ENCODE measurements around the gene SEC61A2. TPM values are rescaled to one million over a fixed set of nuclear protein-coding genes. Genes with fewer than 3 reads are reported as not detected.
"Not testable (repeated sequence)": the region's sequence is repeated elsewhere in the genome, so short reads cannot be mapped to it uniquely, and the experiment has no call there.

SEC61A2 gene
- total RNA-seq, 2 donors from 2014 or later = 2.9 to 13.5 TPM

DNA sequence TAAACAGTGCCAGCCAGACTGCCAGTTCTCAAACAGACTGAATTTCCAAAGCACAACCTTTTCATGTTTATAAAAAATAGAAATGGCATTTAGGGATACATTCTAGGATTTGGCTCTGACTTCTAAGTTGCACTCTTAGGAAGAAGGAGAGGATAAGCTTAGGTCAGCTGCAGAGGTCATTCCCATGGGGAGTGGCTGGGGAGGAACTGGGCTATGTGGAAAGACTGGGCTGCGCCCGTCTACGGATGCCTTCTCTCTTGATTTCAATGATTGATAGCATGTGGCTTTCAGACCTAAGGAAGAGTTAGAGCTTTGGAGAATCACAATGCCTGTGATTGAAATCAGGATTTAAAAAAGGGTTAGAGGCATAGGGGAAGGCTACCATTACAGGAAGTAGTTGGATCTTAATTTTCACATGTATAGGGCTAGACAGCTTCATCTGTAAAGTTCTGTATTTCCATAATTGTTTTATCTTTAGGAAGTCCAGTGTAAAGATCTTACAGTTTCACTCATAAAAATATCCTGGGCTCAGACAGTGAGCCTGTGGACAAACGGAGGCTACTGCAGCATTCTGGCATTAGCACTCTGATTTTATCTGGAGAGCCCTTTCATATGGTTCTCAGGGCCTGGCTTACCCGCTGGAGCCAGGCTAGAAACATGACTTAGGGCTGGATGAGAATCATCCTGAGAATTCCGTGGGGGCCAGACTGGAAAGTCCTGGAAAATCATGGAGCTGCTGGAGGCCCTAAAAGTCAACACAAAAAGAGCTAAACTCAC, 36.7 kb downstream of the SEC61A2 start:
- H3K4me3 ChIP-seq = no peak overlapping the region
- H3K27me3 ChIP-seq (replicated peaks; ENCODE audit: insufficient read depth) = no peaks in the 10 kb centered on the region
- intact Hi-C loops (cut with DNase I) = no loop called here
- WGBS = 69% methylated on average over 6 of the region's 6 CpGs
- no peak for DNase-seq (ENCODE audit: low spot score)
- TF ChIP-seq POLR2AphosphoS5 (IDR thresholded peaks at IDR 0.05) = no peak
- TF ChIP-seq, protein P1, sequence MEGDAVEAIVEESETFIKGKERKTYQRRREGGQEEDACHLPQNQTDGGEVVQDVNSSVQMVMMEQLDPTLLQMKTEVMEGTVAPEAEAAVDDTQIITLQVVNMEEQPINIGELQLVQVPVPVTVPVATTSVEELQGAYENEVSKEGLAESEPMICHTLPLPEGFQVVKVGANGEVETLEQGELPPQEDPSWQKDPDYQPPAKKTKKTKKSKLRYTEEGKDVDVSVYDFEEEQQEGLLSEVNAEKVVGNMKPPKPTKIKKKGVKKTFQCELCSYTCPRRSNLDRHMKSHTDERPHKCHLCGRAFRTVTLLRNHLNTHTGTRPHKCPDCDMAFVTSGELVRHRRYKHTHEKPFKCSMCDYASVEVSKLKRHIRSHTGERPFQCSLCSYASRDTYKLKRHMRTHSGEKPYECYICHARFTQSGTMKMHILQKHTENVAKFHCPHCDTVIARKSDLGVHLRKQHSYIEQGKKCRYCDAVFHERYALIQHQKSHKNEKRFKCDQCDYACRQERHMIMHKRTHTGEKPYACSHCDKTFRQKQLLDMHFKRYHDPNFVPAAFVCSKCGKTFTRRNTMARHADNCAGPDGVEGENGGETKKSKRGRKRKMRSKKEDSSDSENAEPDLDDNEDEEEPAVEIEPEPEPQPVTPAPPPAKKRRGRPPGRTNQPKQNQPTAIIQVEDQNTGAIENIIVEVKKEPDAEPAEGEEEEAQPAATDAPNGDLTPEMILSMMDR (IDR thresholded peaks at IDR 0.05) = no peak
- no peak for TF ChIP-seq POLR2A (IDR thresholded peaks at IDR 0.05)
- H3K27ac ChIP-seq = no peak overlapping the region
- peaks cover 0 to 5% of the 10 kb centered on the region in 2 donors for H3K36me3 ChIP-seq
- H3K9me3 ChIP-seq = no peaks in the 10 kb centered on the region
- no peaks in the 10 kb centered on the region for H3K4me1 ChIP-seq (replicated peaks)

DNA sequence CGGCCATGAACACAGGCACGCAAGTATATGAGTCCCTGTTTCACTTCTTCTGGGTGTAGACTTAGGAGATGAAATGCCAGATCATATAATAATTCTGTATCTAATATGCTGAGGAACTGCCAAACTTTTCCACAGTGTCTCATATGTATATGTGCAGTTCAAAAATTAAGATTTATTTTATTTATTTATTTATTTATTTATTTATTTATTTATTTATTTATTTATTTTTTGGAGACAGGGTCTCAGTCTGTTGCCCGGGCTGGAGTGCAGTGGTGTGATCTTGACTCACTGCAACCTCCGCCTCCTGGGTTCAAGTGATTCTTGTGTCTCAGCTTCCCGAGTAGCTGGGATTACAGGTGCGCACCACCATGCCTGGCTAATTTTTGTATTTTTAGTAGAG, 42.0 kb downstream of the SEC61A2 start:
- intact Hi-C loops (cut with DNase I); H3K36me3 ChIP-seq; H3K4me3 ChIP-seq; H3K27ac ChIP-seq; H3K9me3 ChIP-seq; H3K27me3 ChIP-seq (replicated peaks; ENCODE audit: insufficient read depth); H3K4me1 ChIP-seq (replicated peaks); DNase-seq (ENCODE audit: low spot score): not testable (repeated sequence)
- WGBS = 97% methylated on average over 6 of the region's 6 CpGs

DNA sequence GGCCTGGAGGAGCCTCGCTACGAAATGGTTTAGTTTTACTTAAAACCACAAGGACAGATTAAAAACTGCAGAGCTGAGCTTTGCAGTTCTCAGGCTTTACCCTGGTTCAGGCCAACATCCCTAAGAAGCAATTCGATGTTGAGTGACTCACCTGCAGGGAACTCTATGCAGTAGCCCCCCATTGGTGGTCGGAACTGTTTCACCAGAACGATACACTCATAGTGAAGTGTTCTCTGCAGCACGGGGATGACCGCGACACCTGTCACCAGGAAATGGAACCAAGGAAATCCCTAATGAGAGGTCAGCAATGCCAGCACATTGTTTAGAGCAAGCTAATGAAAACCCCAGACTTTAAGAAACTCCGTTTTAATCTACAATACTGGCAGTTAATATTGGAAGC, 48.2 kb downstream of the SEC61A2 start:
- WGBS = 89% methylated on average over 9 of the region's 9 CpGs
- no peak overlapping the region for H3K27ac ChIP-seq
- no peaks in the 10 kb centered on the region for H3K4me1 ChIP-seq (replicated peaks)
- TF ChIP-seq POLR2A (IDR thresholded peaks at IDR 0.05) = no peak
- no peak for TF ChIP-seq POLR2AphosphoS5 (IDR thresholded peaks at IDR 0.05)
- TF ChIP-seq, protein P1 (IDR thresholded peaks at IDR 0.05) = no peak
- intact Hi-C loops (cut with DNase I) = no loop called here
- no peaks in the 10 kb centered on the region for H3K27me3 ChIP-seq (replicated peaks; ENCODE audit: insufficient read depth)
- peaks cover 1 to 8% of the 10 kb centered on the region in 2 donors for H3K36me3 ChIP-seq
- H3K9me3 ChIP-seq = no peaks in the 10 kb centered on the region
- DNase-seq (ENCODE audit: low spot score) = no peak
- H3K4me3 ChIP-seq = no peak overlapping the region

DNA sequence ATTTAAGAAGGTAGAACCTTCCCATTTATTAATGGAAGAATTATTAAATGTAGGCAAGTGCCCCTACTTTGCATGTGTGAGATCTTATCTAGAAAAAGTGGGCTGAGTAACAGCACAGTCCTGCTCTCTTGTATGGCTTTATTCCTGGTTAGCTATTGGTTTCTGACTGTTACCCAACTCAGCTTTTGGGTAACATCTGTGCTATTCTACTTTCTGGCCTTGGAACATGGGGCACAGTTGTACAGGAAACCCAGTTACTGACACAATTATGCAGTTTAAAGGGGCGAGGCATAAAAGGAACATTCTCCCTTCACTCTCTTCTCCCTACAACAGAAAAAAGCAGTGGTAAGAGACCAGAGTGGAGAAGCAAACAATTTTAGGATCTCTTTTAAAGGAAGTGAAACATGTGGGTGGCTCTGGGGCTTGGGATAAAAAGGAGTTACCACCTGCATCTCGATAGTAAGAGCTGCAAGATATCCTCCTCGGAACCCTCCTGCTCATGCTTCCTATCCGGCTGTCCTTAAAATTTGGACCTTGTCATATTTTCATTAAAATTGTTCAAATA, 50.2 kb downstream of the SEC61A2 start:
- TF ChIP-seq, protein P1 (IDR thresholded peaks at IDR 0.05) = no peak
- TF ChIP-seq POLR2AphosphoS5 (IDR thresholded peaks at IDR 0.05) = no peak
- TF ChIP-seq POLR2A (IDR thresholded peaks at IDR 0.05) = no peak
- peaks cover 0 to 8% of the 10 kb centered on the region in 2 donors for H3K36me3 ChIP-seq
- no peak for DNase-seq (ENCODE audit: low spot score)
- intact Hi-C loops (cut with DNase I) = no loop called here
- WGBS = 88% methylated on average over 4 of the region's 4 CpGs
- H3K4me1 ChIP-seq (replicated peaks) = no peaks in the 10 kb centered on the region
- no peak overlapping the region for H3K27ac ChIP-seq
- no peaks in the 10 kb centered on the region for H3K27me3 ChIP-seq (replicated peaks; ENCODE audit: insufficient read depth)
- H3K9me3 ChIP-seq = no peaks in the 10 kb centered on the region
- no peak overlapping the region for H3K4me3 ChIP-seq

DNA sequence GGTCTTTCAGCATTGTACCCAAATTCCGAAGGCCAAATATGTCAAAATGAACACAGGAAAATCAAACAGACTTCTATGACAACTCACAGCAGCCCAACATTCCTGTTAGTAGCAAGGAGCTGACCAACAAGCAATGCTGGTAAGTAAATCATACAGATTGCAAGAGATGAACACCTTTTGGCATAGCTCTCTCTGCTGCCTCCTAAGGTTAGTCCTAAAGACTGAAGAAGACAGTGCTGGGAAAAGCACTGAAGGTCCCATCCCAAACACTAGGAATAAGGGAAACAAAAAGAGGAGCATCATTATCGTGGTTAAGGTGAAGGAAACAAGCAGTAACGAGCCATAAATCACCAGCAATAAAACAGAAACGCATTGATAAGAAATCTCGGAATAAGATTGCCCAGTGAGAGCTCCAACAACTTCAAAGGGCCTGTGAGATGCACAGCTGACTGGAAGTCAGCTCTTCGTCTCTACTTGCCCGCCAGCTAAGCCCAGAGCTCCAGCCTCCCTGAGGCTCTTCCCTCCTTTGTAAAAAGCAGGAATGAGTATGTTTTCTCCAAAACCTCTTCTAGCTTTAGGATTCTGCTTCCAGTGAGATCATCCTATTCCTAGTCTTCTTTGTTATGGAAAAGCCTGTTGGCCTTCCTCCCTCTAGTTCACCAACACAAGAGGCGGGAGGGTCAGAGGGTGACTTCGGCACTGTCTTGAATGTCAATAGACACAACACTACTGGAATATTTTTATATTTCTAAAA, 50.9 kb downstream of the SEC61A2 start:
- intact Hi-C loops (cut with DNase I) = no loop called here
- no peaks in the 10 kb centered on the region for H3K9me3 ChIP-seq
- WGBS = 59% methylated on average over 9 of the region's 9 CpGs
- H3K4me1 ChIP-seq (replicated peaks) = no peaks in the 10 kb centered on the region
- no peak overlapping the region for H3K27ac ChIP-seq
- TF ChIP-seq POLR2AphosphoS5 (IDR thresholded peaks at IDR 0.05) = no peak
- TF ChIP-seq POLR2A (IDR thresholded peaks at IDR 0.05) = no peak
- TF ChIP-seq, protein P1 (IDR thresholded peaks at IDR 0.05) = no peak
- no peaks in the 10 kb centered on the region for H3K27me3 ChIP-seq (replicated peaks; ENCODE audit: insufficient read depth)
- DNase-seq (ENCODE audit: low spot score) = no peak
- H3K4me3 ChIP-seq = no peak overlapping the region
- peaks cover 5 to 8% of the 10 kb centered on the region in 2 donors for H3K36me3 ChIP-seq
